Stromal cell of bone marrow (primary cell): Measurements from ENCODE around the gene ACD.
A peak's percentile ranks its signal among the peaks of the same experiment; 100 is the strongest.
"Not testable (repeated sequence)": the region's sequence is repeated elsewhere in the genome, so short reads cannot be mapped to it uniquely, and the experiment has no call there.

Experiments
- DNase-seq: peaks from one replicate; pipeline ENCODE4 v3.0.0-alpha.2; 2012; ENCODE audit warnings: low read depth

ACD gene

GRCh38 chr16:67659675-67660563 lies at the start of gene ACD:
ACD (minus strand) TSS chr16:67660260; CDS start chr16:67660220, 40 bp downstream.
- DNase-seq = peak; percentile 80

GRCh38 chr16:67709050-67709449 lies 49.0 kb upstream of the ACD start:
- DNase-seq = no peak

- DNase-seq = peak; percentile 40
Observed at GRCh38 chr16:67708368-67708771, 48.3 kb upstream of the ACD start.

- DNase-seq = no peak
Observed at GRCh38 chr16:67707790-67708189, 47.7 kb upstream of the ACD start.

GRCh38 chr16:67707210-67707609 lies 47.1 kb upstream of the ACD start:
- no peak for DNase-seq

- DNase-seq = no peak
Observed at GRCh38 chr16:67704110-67704509, 44.0 kb upstream of the ACD start.

- no peak for DNase-seq
Observed at GRCh38 chr16:67703626-67704025, 43.6 kb upstream of the ACD start.

- DNase-seq = no peak
Observed at GRCh38 chr16:67702130-67702529, 42.1 kb upstream of the ACD start.

GRCh38 chr16:67701420-67701819 lies 41.4 kb upstream of the ACD start:
- no peak for DNase-seq

GRCh38 chr16:67699265-67699664 lies 39.2 kb upstream of the ACD start:
- DNase-seq = no peak

GRCh38 chr16:67697422-67698185 lies 37.5 kb upstream of the ACD start:
- no peak for DNase-seq

- DNase-seq = no peak
Observed at GRCh38 chr16:67694611-67695010, 34.6 kb upstream of the ACD start.

- DNase-seq = not testable (repeated sequence)
Observed at GRCh38 chr16:67693517-67694285, 33.6 kb upstream of the ACD start.

- no peak for DNase-seq
Observed at GRCh38 chr16:67685388-67686112, 25.5 kb upstream of the ACD start.

- DNase-seq = no peak
Observed at GRCh38 chr16:67683767-67684166, 23.7 kb upstream of the ACD start.

GRCh38 chr16:67679935-67680897 lies 20.2 kb upstream of the ACD start:
- DNase-seq = no peak

- no peak for DNase-seq
Observed at GRCh38 chr16:67678354-67679023, 18.4 kb upstream of the ACD start.

GRCh38 chr16:67677712-67678111 lies 17.7 kb upstream of the ACD start:
- no peak for DNase-seq

GRCh38 chr16:67676939-67677338 lies 16.9 kb upstream of the ACD start:
- DNase-seq = no peak

GRCh38 chr16:67676516-67676915 lies 16.5 kb upstream of the ACD start:
- DNase-seq = no peak
